Upper lobe of left lung (tissue), 6 donors: Measurements from ENCODE around the gene ILF3. TPM values are rescaled to one million over a fixed set of nuclear protein-coding genes. Genes with fewer than 3 reads are reported as not detected.

Experiments
- ATAC-seq, 2 donors: fragments of 200-7000 bp; cut with Tn5 transposase; one replicate each; pipeline ENCODE4 v1.9.1; 2022; ENCODE audit warnings: mild to moderate bottlenecking in 2 of 2, moderate library complexity in 2 of 2; ENCODE audit not compliant: low FRiP score in 2 of 2
- DNase-seq, 2 donors: peaks; one replicate each; pipeline ENCODE4 v3.0.0-alpha.2; 2019 to 2020
- H3K27ac ChIP-seq, 4 donors: fragments of 200-600 bp; sonication (generic); one replicate each; pipeline ENCODE4 v1.5.1; 2016 to 2019
- H3K27me3 ChIP-seq, 4 donors: fragments of 200-600 bp; sonication (generic); one replicate each; pipeline ENCODE4 v1.5.1; 2017 to 2019
- H3K36me3 ChIP-seq, 4 donors: fragments of 200-600 bp; sonication (generic); one replicate each; pipeline ENCODE4 v1.5.1; 2016 to 2019
- H3K4me1 ChIP-seq, 4 donors: fragments of 200-600 bp; sonication (generic); one replicate each; pipeline ENCODE4 v1.5.1; 2018 to 2019
- H3K4me3 ChIP-seq, 4 donors: fragments of 200-600 bp; sonication (generic); one replicate each; pipeline ENCODE4 v1.5.1; 2017 to 2019; ENCODE audit warnings: mild to moderate bottlenecking in 2 of 4, moderate library complexity in 1 of 4
- H3K9me3 ChIP-seq, 4 donors: fragments of 200-600 bp; sonication (generic); one replicate each; pipeline ENCODE4 v1.5.1; 2018 to 2019
- CTCF ChIP-seq, 6 experiments: fragments of 450-650 bp in 4 of 6; fragments of 200-600 bp in 2 of 6; sonication (generic) in 2 of 6; IDR thresholded peaks; one replicate each; pipeline ENCODE4 v1.5.1; 2016 to 2019; ENCODE audit warnings: antibody characterized with exemption in 6 of 6
- EP300 ChIP-seq, 4 donors: sonication (generic); formaldehyde crosslinking; IDR thresholded peaks; one replicate each; pipeline ENCODE4 v1.5.1; 2017; ENCODE audit warnings: antibody characterized with exemption in 4 of 4, control low read depth in 2 of 4
- POLR2A ChIP-seq, 4 donors: fragments of 450-650 bp; IDR thresholded peaks; one replicate each; pipeline ENCODE4 v1.5.1; 2016 to 2017; ENCODE audit warnings: antibody characterized with exemption in 4 of 4, mild to moderate bottlenecking in 2 of 4
- POLR2AphosphoS5 ChIP-seq, 2 donors: sonication (generic); formaldehyde crosslinking; IDR thresholded peaks; one replicate each; pipeline ENCODE4 v1.5.1; 2017; ENCODE audit warnings: antibody characterized with exemption in 2 of 2
- WGBS, 2 donors: methylation state at CpG; one replicate each; pipeline ENCODE4 v1.1.5; 2017 to 2018; 5-methylcytosine and 5-hydroxymethylcytosine counted together
- total RNA-seq, 6 donors: library from RNA; depleted of rRNA in 4 of 6; stranded (reverse); fragments of >200 nt in 4 of 6; gene quantifications; one replicate each; pipeline versions ENCODE4 v1.1.0 to v1.2.1, GENCODE V29; 2016 to 2021
- donor health status: DM: no; HTN: no; CAD: no; lungs with moderate emphysema.
- donor health status: DM: no; HTN: yes; CAD: no; lungs with severe emphysema.

ILF3 gene
- total RNA-seq, 6 donors from 2014 or later = 121 to 193 (median 169) TPM

GRCh38 chr19:10691178-10691881 lies 37.2 kb downstream of the ILF3 start:
- ATAC-seq (no peak), DNase-seq (no peak)
- H3K27ac ChIP-seq = no peak overlapping the region
- H3K9me3 ChIP-seq = no peaks in the 10 kb centered on the region
- H3K4me1 ChIP-seq = peaks cover 14 to 18% (median 16%) of the 10 kb centered on the region in 4 donors
- peaks cover 18 to 65% (median 58%) of the 10 kb centered on the region in 4 donors for H3K36me3 ChIP-seq
- WGBS, 2 donors = 77 to 84% methylated on average over 9 to 23 of the region's 23 CpGs
- H3K27me3 ChIP-seq = no peaks in the 10 kb centered on the region
- no peak overlapping the region for H3K4me3 ChIP-seq
- no peak for TF ChIP-seq EP300 (IDR thresholded peaks at IDR 0.05)
- no peak for TF ChIP-seq CTCF (IDR thresholded peaks at IDR 0.05)
- no peak for TF ChIP-seq POLR2A (IDR thresholded peaks at IDR 0.05)
- no peak for TF ChIP-seq POLR2AphosphoS5 (IDR thresholded peaks at IDR 0.05)

GRCh38 chr19:10691883-10692282 lies 37.7 kb downstream of the ILF3 start:
- DNase-seq (no peak), ATAC-seq (no peak)
- no peaks in the 10 kb centered on the region for H3K9me3 ChIP-seq
- peaks cover 15 to 21% (median 17%) of the 10 kb centered on the region in 4 donors for H3K4me1 ChIP-seq
- H3K4me3 ChIP-seq = no peak overlapping the region
- no peak overlapping the region for H3K27ac ChIP-seq
- TF ChIP-seq EP300 (IDR thresholded peaks at IDR 0.05) = no peak
- TF ChIP-seq CTCF (IDR thresholded peaks at IDR 0.05) = no peak
- no peak for TF ChIP-seq POLR2AphosphoS5 (IDR thresholded peaks at IDR 0.05)
- TF ChIP-seq POLR2A (IDR thresholded peaks at IDR 0.05) = no peak
- WGBS, 2 donors = 91 to 92% methylated on average over 4 to 5 of the region's 5 CpGs
- H3K27me3 ChIP-seq = no peaks in the 10 kb centered on the region
- peaks cover 18 to 59% (median 53%) of the 10 kb centered on the region in 4 donors for H3K36me3 ChIP-seq

- Histone ChIP-seq H3K9me3 (no peaks in the 10 kb centered on the region), H3K27ac (no peak overlapping the region), H3K4me1 (peaks cover 15 to 21% (median 17%) of the 10 kb centered on the region in 4 donors), H3K4me3 (no peak overlapping the region), H3K36me3 (peaks cover 11 to 50% (median 44%) of the 10 kb centered on the region in 4 donors), H3K27me3 (no peaks in the 10 kb centered on the region)
- WGBS, 2 donors = 88 to 90% methylated on average over 3 to 5 of the region's 5 CpGs
- ATAC-seq (no peak), DNase-seq (no peak)
- TF ChIP-seq EP300 (IDR thresholded peaks at IDR 0.05) (no peak), POLR2AphosphoS5 (IDR thresholded peaks at IDR 0.05) (no peak), POLR2A (IDR thresholded peaks at IDR 0.05) (no peak), CTCF (IDR thresholded peaks at IDR 0.05) (no peak)
Measured at GRCh38 chr19:10692673-10693264, 38.6 kb downstream of the ILF3 start.

- WGBS, 2 donors = 39 to 49% methylated on average over 16 of the region's 16 CpGs
- Histone ChIP-seq H3K36me3 (peaks cover under 1 to 30% (median 25%) of the 10 kb centered on the region in 4 donors), H3K4me3 (peak overlapping the region in 2 of 4 donors; percentile 31 to 39), H3K27ac (no peak overlapping the region), H3K9me3 (no peaks in the 10 kb centered on the region), H3K27me3 (no peaks in the 10 kb centered on the region), H3K4me1 (peaks cover 15 to 21% (median 16%) of the 10 kb centered on the region in 4 donors)
- no peak for DNase-seq
- TF ChIP-seq POLR2A (IDR thresholded peaks at IDR 0.05) = no peak
- TF ChIP-seq EP300 (IDR thresholded peaks at IDR 0.05) = no peak
- TF ChIP-seq CTCF (IDR thresholded peaks at IDR 0.05) = no peak
- TF ChIP-seq POLR2AphosphoS5 (IDR thresholded peaks at IDR 0.05) = no peak
- ATAC-seq = no peak
Measured at GRCh38 chr19:10694706-10695307, 40.7 kb downstream of the ILF3 start.
